HEK293 (cell line): ENCODE measurements around the gene PPFIA2.

Experiments used
- CTCF ChIA-PET: fragments of 350-600 bp; formaldehyde crosslinking; extraction: SDS; loops from one replicate; lab custom pipeline; 2021; ENCODE audit warnings: antibody characterized with exemption; lab: Yijun Ruan, JAX
- POLR2A ChIA-PET: fragments of 300-600 bp; formaldehyde crosslinking; extraction: SDS; loops from one replicate; lab custom pipeline; 2020; ENCODE audit warnings: antibody characterized with exemption, inconsistent platforms; lab: Yijun Ruan, JAX
- H3K27ac ChIP-seq: fragments of 200-500 bp; sonication (Bioruptor generic); 2 replicates; pipeline ENCODE4 v1.5.1; 2014; ENCODE audit warnings: low read depth, low read length, control low read depth, inconsistent platforms; ENCODE audit errors: extremely low read depth
- H3K36me3 ChIP-seq, 2 experiments: fragments of 200-500 bp in 1 of 2; sonication (Bioruptor generic) in 1 of 2; 1 replicate in 1 of 2; 2 replicates in 1 of 2; pipeline ENCODE4 v1.5.1; 2014 to 2017; ENCODE audit warnings: inconsistent platforms in 2 of 2, low read length in 2 of 2; ENCODE audit not compliant: control insufficient read depth in 2 of 2, insufficient read depth in 1 of 2
- H3K4me1 ChIP-seq: fragments of 200-500 bp; sonication (Bioruptor generic); 2 replicates; pipeline ENCODE4 v1.5.1; 2014; ENCODE audit warnings: mild to moderate bottlenecking, low read length, inconsistent platforms; ENCODE audit not compliant: control insufficient read depth, insufficient read depth
- H3K4me3 ChIP-seq: 2 replicates; pipeline ENCODE4 v1.5.1; 2011; ENCODE audit warnings: low read depth, mild to moderate bottlenecking, control low read depth, low read length, moderate library complexity
- H3K9me3 ChIP-seq: fragments of 200-500 bp; sonication (Bioruptor generic); 2 replicates; pipeline ENCODE4 v1.5.1; 2014; ENCODE audit warnings: low read depth, low read length, inconsistent platforms; ENCODE audit not compliant: control insufficient read depth, insufficient read depth
- HOXA7 ChIP-seq: sonication (generic); formaldehyde crosslinking; IDR thresholded peaks from 2 replicates; pipeline ENCODE4 v1.8.1; 2022; ENCODE audit warnings: missing genetic modification reagents, borderline replicate concordance
- PRDM2 ChIP-seq: fragments of 450-650 bp; formaldehyde crosslinking; IDR thresholded peaks from 2 replicates; pipeline ENCODE4 v1.5.1; 2016; ENCODE audit warnings: missing biosample characterization, missing genetic modification characterization, borderline replicate concordance
- RBAK ChIP-seq: fragments of 450-650 bp; formaldehyde crosslinking; IDR thresholded peaks from 2 replicates; pipeline ENCODE4 v1.5.1; 2016; ENCODE audit warnings: missing biosample characterization, missing genetic modification characterization
- REST ChIP-seq: fragments of 450-650 bp; formaldehyde crosslinking; IDR thresholded peaks from 2 replicates; pipeline ENCODE4 v1.5.1; 2016; ENCODE audit warnings: missing biosample characterization, missing genetic modification characterization
- SCRT2 ChIP-seq: fragments of 450-650 bp; formaldehyde crosslinking; IDR thresholded peaks from 2 replicates; pipeline ENCODE4 v1.5.1; 2016; ENCODE audit warnings: missing biosample characterization, missing genetic modification characterization
- YY2 ChIP-seq: fragments of 450-650 bp; formaldehyde crosslinking; IDR thresholded peaks from 2 replicates; pipeline ENCODE4 v1.5.1; 2016; ENCODE audit warnings: missing biosample characterization, missing genetic modification characterization
- ZBTB21 ChIP-seq: fragments of 450-650 bp; formaldehyde crosslinking; IDR thresholded peaks from 2 replicates; pipeline ENCODE4 v1.5.1; 2017; ENCODE audit warnings: missing biosample characterization, missing genetic modification characterization
- ZBTB44 ChIP-seq: fragments of 450-650 bp; IDR thresholded peaks from 2 replicates; pipeline ENCODE4 v1.5.1; 2018; ENCODE audit warnings: missing biosample characterization, mild to moderate bottlenecking, missing genetic modification characterization
- ZNF112 ChIP-seq: fragments of 450-650 bp; formaldehyde crosslinking; IDR thresholded peaks from 2 replicates; pipeline ENCODE4 v1.5.0; 2017; ENCODE audit warnings: missing biosample characterization, missing genetic modification characterization
- ZNF157 ChIP-seq: fragments of 450-650 bp; formaldehyde crosslinking; IDR thresholded peaks from 2 replicates; pipeline ENCODE4 v1.5.1; 2016; ENCODE audit warnings: missing biosample characterization, missing genetic modification characterization
- ZNF221 ChIP-seq: fragments of 450-650 bp; formaldehyde crosslinking; IDR thresholded peaks from 2 replicates; pipeline ENCODE4 v1.5.1; 2017; ENCODE audit warnings: missing biosample characterization, missing genetic modification characterization, borderline replicate concordance
- ZNF292 ChIP-seq: fragments of 450-650 bp; formaldehyde crosslinking; IDR thresholded peaks from 2 replicates; pipeline ENCODE4 v1.5.1; 2016; ENCODE audit warnings: low read depth, missing biosample characterization, missing genetic modification characterization, borderline replicate concordance
- ZNF335 ChIP-seq: fragments of 450-650 bp; formaldehyde crosslinking; conservative IDR thresholded peaks from 2 replicates; pipeline ENCODE4 v1.5.1; 2016; ENCODE audit warnings: missing biosample characterization, missing genetic modification characterization
- ZNF37A ChIP-seq: fragments of 450-650 bp; IDR thresholded peaks from 2 replicates; pipeline ENCODE4 v1.5.1; 2018; ENCODE audit warnings: missing biosample characterization, missing genetic modification characterization
- ZNF416 ChIP-seq: fragments of 450-650 bp; formaldehyde crosslinking; IDR thresholded peaks from 2 replicates; pipeline ENCODE4 v1.5.1; 2016; ENCODE audit warnings: missing biosample characterization, missing genetic modification characterization
- ZNF561 ChIP-seq: fragments of 450-650 bp; IDR thresholded peaks from 2 replicates; pipeline ENCODE4 v1.5.1; 2018; ENCODE audit warnings: missing biosample characterization, missing genetic modification characterization, borderline replicate concordance
- ZNF600 ChIP-seq: fragments of 450-650 bp; formaldehyde crosslinking; IDR thresholded peaks from 2 replicates; pipeline ENCODE4 v1.5.1; 2016; ENCODE audit warnings: missing biosample characterization, missing genetic modification characterization
- ZNF645 ChIP-seq: fragments of 450-650 bp; formaldehyde crosslinking; IDR thresholded peaks from 2 replicates; pipeline ENCODE4; 2016; ENCODE audit warnings: missing biosample characterization, missing genetic modification characterization

Gene PPFIA2

GRCh38 chr12:81800298-81801148, 41.4 kb upstream of the PPFIA2 start:
- ChIA-PET POLR2A (no interaction called here), CTCF (no interaction called here)
- H3K4me3 ChIP-seq, result no peak overlapping the region
- no peak for TF ChIP-seq ZNF335 (tag by site-specific recombination)
- TF ChIP-seq REST, result no peak
- no peak for TF ChIP-seq ZNF221 (tag by site-specific recombination)
- TF ChIP-seq ZNF112 (tag by site-specific recombination), result no peak
- TF ChIP-seq HOXA7, result no peak
- no peak for TF ChIP-seq ZBTB21
- TF ChIP-seq ZNF416 (tag by site-specific recombination), result no peak
- TF ChIP-seq ZNF37A (tag by site-specific recombination), result no peak
- no peak for TF ChIP-seq SCRT2
- no peak for TF ChIP-seq PRDM2
- no peaks in the 10 kb centered on the region for H3K9me3 ChIP-seq
- no peaks in the 10 kb centered on the region for H3K4me1 ChIP-seq
- no peaks in the 10 kb centered on the region for H3K36me3 ChIP-seq
- H3K27ac ChIP-seq, result no peak overlapping the region

GRCh38 chr12:81798294-81798693, 39.1 kb upstream of the PPFIA2 start:
- TF ChIP-seq ZNF292 (no peak), YY2 (tag by site-specific recombination) (no peak), ZNF600 (tag by site-specific recombination) (no peak), ZNF645 (tag by site-specific recombination) (no peak), ZBTB44 (tag by site-specific recombination) (no peak), RBAK (tag by site-specific recombination) (no peak), ZNF157 (tag by site-specific recombination) (no peak), ZNF561 (tag by site-specific recombination) (no peak)
- ChIA-PET POLR2A (no interaction called here), CTCF (no interaction called here)
- no peak overlapping the region for H3K4me3 ChIP-seq
- no peak overlapping the region for H3K27ac ChIP-seq
- no peaks in the 10 kb centered on the region for H3K36me3 ChIP-seq
- no peaks in the 10 kb centered on the region for H3K4me1 ChIP-seq
- no peaks in the 10 kb centered on the region for H3K9me3 ChIP-seq
